Measurements from ENCODE around the gene HMOX1.
A peak's percentile ranks its signal among the peaks of the same experiment; 100 is the strongest.
"Not testable (repeated sequence)": the region's sequence is repeated elsewhere in the genome, so short reads cannot be mapped to it uniquely, and the experiment has no call there.

Gene HMOX1

GRCh38 chr22:35381424-35382009 is 621 bp downstream of the HMOX1 start:
- DNase-seq: no peak

- DNase-seq: no peak
Measured at GRCh38 chr22:35383679-35384071, 2.8 kb downstream of the HMOX1 start.

- DNase-seq: no peak
Measured at GRCh38 chr22:35384527-35384926, 3.6 kb downstream of the HMOX1 start.

GRCh38 chr22:35384975-35385588 is 4.2 kb downstream of the HMOX1 start:
- no peak for DNase-seq

GRCh38 chr22:35386670-35387288 is 5.9 kb downstream of the HMOX1 start:
- DNase-seq: no peak

GRCh38 chr22:35390933-35391332 is 10.0 kb downstream of the HMOX1 start:
- no peak for DNase-seq

GRCh38 chr22:35392357-35392756 is 11.5 kb downstream of the HMOX1 start:
- DNase-seq: no peak

- DNase-seq: no peak
Measured at GRCh38 chr22:35393116-35394010, 12.5 kb downstream of the HMOX1 start.

GRCh38 chr22:35394011-35394312 is 13.1 kb downstream of the HMOX1 start:
- no peak for DNase-seq

- DNase-seq: no peak
Measured at GRCh38 chr22:35394810-35395563, 14.1 kb downstream of the HMOX1 start.

- not testable (repeated sequence) for DNase-seq
Measured at GRCh38 chr22:35396622-35397021, 15.7 kb downstream of the HMOX1 start.

GRCh38 chr22:35397095-35397904 is 16.4 kb downstream of the HMOX1 start:
- no peak for DNase-seq

- DNase-seq: no peak
Measured at GRCh38 chr22:35398591-35398973, 17.7 kb downstream of the HMOX1 start.

- DNase-seq: no peak
Measured at GRCh38 chr22:35399114-35399677, 18.3 kb downstream of the HMOX1 start.

GRCh38 chr22:35399678-35400500 is 19.0 kb downstream of the HMOX1 start, which contains the start of gene MCM5:
Gene MCM5 (plus strand): TSS chr22:35400140. CDS start chr22:35400439, 299 bp downstream.
- DNase-seq: peak; percentile 84

GRCh38 chr22:35400501-35400790 is 19.6 kb downstream of the HMOX1 start:
- no peak for DNase-seq

GRCh38 chr22:35401863-35402262 is 21.0 kb downstream of the HMOX1 start:
- DNase-seq: no peak

GRCh38 chr22:35403356-35403755 is 22.5 kb downstream of the HMOX1 start:
- DNase-seq: no peak

GRCh38 chr22:35404176-35404575 is 23.3 kb downstream of the HMOX1 start:
- no peak for DNase-seq

- no peak for DNase-seq
Measured at GRCh38 chr22:35406443-35406842, 25.5 kb downstream of the HMOX1 start.

GRCh38 chr22:35407362-35407761 is 26.5 kb downstream of the HMOX1 start:
- no peak for DNase-seq
